ENCODE measurements around the gene GEMIN4.
"Not testable (repeated sequence)": the region's sequence is repeated elsewhere in the genome, so short reads cannot be mapped to it uniquely, and the experiment has no call there.

The GEMIN4 gene

DNA sequence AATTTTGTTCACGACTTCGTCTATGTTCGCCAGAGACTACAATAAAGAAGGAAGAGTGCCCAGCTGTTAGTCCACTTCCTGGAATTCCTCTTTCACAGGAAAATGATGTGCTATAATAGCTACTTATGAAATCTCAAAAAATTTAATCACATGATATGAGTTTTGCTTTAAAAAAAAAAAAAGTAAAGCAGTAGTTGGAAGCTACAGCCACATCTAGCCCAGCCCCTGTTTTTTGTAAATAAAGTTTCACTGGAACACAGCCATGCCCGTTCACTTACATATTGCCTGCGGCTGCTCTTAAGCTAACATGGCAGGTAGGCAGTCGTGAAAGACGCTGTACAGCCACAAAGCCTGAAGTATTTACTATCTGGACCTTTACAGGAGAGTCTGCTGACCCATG, 52.7 kb downstream of the GEMIN4 start:
- no peak for DNase-seq

DNA sequence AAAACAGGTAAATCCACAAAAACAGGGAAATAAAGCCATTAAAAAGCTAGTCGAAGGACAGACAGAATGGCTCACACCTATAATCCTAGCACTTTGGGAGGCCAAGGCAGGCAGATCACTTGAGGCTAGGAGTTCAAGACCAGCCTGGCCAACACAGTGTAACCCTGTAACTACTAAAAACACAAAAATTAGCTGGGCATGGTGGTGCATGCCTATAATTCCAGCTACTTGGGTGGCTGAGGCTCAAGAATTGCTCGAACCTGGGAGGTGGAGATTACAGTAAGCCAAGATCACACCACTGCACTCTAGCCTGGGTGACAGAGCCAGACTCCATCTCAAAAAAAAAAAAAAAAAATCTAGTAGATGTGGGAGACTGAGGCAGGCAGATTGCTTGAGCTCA, 54.0 kb downstream of the GEMIN4 start:
- not testable (repeated sequence) for DNase-seq

DNA sequence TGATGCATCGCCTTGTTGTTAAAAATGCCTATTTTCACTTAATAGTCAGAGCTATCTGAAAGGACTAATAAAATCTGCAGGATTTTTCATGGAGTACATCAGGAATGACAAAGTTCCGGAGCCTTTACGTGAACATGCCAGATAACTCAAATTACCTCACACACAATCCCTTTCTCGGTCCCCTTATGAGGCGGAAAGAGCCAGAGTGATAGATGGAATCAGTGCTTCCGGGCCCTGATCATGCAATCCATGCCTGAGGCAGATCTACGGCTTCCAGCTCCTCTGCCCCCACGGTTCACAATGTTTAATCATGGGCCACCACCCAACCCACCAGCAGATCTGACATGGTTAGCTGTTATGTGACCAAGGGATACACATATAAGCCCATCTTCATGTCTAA, 54.4 kb downstream of the GEMIN4 start:
- no peak for DNase-seq

DNA sequence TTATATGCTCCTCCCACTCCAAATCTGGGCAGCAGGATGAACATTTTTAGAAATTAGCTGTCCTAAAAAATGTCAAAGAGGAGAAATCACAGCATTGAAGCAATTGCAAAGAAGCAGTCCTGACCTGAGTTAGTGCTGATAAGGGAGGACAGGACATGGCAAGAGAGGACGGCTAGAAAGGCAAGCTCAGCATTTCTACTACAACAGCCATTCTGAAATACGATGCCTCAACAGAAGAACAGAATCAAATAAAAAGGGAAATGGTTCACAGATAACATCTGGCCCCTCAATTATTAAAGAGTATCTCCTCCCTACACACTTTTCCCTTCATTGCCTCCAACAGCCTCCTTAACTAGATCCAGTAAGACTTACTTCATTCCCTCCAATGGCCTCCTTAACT, 55.7 kb downstream of the GEMIN4 start:
- no peak for DNase-seq
